T-helper 1 cell (primary cell): Measurements from ENCODE around the gene MRPS14.
"Not testable (repeated sequence)": the region's sequence is repeated elsewhere in the genome, so short reads cannot be mapped to it uniquely, and the experiment has no call there.

Source experiments
- DNase-seq, 5 donors: peaks; one replicate each; pipeline ENCODE4 v3.0.0-alpha.2; 2012 to 2020
- total RNA-seq, 4 donors: gene quantifications; one replicate each; lab custom pipeline; 2026; lab: John Stamatoyannopoulos, UW

MRPS14 gene
- 7.8 to 18.0 (median 15.6) reads per million in 4 donors for total RNA-seq

- DNase-seq, result peak; percentile 95 to 98 (median 97)
Observed at GRCh38 chr1:175023043-175023921, at the start of gene MRPS14. MRPS14 (minus strand) TSS chr1:175023425; CDS start chr1:175023408, 17 bp downstream.

- peak in 1 of 5 donors; percentile 42 for DNase-seq
Observed at GRCh38 chr1:175072099-175072951, 49.1 kb upstream of the MRPS14 start.

- no peak for DNase-seq
Observed at GRCh38 chr1:175071276-175071943, 48.2 kb upstream of the MRPS14 start.

- DNase-seq, result no peak
Observed at GRCh38 chr1:175070818-175071217, 47.6 kb upstream of the MRPS14 start.

- DNase-seq, result no peak
Observed at GRCh38 chr1:175067362-175068106, 44.3 kb upstream of the MRPS14 start, which contains the start of gene TNN. TNN (plus strand) TSS chr1:175067833; CDS start chr1:175077419, 9,586 bp downstream.

DNA sequence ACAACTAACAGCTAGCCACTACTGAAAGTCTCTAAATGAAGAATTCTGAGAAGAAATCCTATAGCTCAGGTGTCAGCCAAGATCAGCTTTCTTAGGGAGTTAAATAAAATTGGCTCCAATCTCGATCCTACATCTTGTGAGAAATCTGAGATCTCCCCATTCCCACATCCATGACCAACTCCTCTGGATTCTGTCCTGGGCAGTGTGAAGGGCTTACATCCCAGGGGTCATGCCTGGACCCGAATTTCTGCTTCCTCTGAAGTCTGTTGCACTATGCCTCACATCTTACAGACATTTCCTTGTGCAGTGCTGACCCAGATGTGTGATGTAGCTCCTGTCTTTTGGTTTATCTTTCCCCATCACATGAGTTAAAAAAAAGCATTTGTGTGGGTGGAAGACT lies 39.6 kb upstream of the MRPS14 start:
- DNase-seq, result no peak

- no peak for DNase-seq
Observed at GRCh38 chr1:175062339-175062738, 39.1 kb upstream of the MRPS14 start.

DNA sequence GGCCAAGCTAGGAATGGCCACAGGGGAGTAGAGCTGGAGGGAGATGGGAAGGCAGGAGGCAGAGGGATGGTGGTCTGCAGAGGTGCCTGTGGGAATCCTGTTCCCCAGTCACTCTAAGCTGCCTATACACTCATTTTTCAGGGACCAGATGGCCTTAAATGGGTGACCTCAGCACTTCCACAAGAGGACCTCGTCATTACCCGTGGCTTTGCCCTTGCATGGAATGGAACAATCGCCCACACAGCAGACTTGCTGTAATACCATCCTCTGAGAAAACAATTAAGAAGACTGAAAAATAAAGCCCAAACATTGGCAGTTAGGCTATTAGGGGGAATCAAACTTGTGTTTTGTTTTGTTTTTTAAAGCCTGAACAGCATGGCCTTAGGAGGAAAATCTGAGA lies 31.5 kb upstream of the MRPS14 start:
- no peak for DNase-seq

GRCh38 chr1:175050992-175051391 lies 27.8 kb upstream of the MRPS14 start:
- no peak for DNase-seq

GRCh38 chr1:175045519-175045918 lies 22.3 kb upstream of the MRPS14 start:
- DNase-seq, result no peak

- DNase-seq, result no peak
Observed at GRCh38 chr1:175045097-175045496, 21.9 kb upstream of the MRPS14 start.

GRCh38 chr1:175044591-175044990 lies 21.4 kb upstream of the MRPS14 start:
- DNase-seq, result not testable (repeated sequence)

- DNase-seq, result no peak
Observed at GRCh38 chr1:175043824-175044223, 20.6 kb upstream of the MRPS14 start.

DNA sequence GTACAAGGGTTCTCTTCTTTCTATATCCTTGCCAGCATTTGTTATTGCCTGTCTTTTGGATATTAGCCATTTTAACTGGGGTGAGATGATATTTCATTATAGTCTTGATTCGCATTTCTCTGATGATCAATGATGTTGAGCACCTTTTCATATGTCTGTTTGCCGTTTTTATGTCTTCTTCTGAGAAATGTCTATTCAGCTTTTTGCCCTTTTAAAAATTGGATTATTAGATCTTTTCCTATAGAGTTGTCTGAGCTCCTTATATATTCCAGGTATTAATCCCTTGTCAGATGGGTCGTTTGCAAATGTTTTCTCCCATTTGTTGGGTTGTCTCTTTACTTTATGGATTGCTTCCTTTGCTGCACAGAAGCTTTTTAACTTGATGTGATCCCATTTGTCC lies 19.4 kb upstream of the MRPS14 start:
- no peak for DNase-seq

DNA sequence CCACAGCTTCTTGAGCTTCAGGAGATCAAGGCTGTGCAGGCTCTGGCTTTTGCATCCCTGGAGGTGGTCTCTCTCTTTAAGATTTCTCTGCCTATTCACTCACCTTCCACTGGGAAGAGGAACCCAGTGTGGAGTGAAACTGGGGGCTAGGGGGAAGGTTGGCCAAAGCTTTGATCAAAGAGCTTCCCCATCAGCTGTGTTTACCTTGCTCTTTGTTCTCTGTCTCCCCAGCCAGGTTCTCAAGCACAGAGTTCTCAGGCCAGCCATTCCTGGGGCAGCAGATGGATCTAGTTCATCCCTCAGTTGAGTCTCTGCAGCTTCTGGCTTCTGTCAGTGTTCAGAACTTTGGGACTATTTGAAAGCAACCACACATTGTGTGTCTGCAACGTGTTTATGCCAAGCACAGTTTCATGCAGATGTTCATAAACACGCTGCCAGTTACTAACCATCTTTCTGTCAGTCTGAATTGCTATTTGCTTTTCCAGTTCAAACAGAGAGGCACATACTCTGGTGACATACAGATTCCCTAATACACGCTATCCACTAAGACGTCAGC lies 17.2 kb upstream of the MRPS14 start:
- DNase-seq, result no peak

GRCh38 chr1:175037416-175037815 lies 14.2 kb upstream of the MRPS14 start:
- no peak for DNase-seq

GRCh38 chr1:175036476-175036875 lies 13.3 kb upstream of the MRPS14 start:
- DNase-seq, result no peak

GRCh38 chr1:175035865-175036264 lies 12.6 kb upstream of the MRPS14 start:
- no peak for DNase-seq

GRCh38 chr1:175034775-175035174 lies 11.6 kb upstream of the MRPS14 start:
- no peak for DNase-seq

- DNase-seq, result no peak
Observed at GRCh38 chr1:175033953-175034352, 10.7 kb upstream of the MRPS14 start.

- no peak for DNase-seq
Observed at GRCh38 chr1:175024773-175025172, 1.5 kb upstream of the MRPS14 start.

DNA sequence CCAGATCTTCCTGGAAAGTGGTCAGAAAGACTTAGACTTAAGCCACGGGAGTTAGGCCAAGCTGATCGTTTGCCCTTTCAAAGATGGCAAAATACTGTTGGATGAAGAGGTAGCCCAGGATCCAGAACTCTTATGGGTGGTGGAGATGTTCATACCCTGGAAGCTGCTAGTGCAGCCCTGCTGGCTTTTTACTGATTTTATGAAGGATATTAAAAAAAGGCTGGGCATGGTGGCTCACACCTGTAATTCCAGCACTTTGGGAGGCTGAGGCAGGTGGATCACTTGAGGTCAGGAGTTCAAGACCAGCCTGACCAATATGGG lies 657 bp upstream of the MRPS14 start:
- not testable (repeated sequence) for DNase-seq
